ENCODE data around the gene EGFR. TPM values are rescaled to one million over a fixed set of nuclear protein-coding genes. Genes with fewer than 3 reads are reported as not detected.

EGFR gene
- total and polyA plus RNA-seq, 2 donors (not counting 3 experiments of a cell fraction or from before 2014, with no cell fraction given): 1.5 to 4.1 TPM

- Histone ChIP-seq H3K9me3 (replicated peaks; ENCODE audit: control insufficient read depth, insufficient read depth, low read length) (no peaks in the 10 kb centered on the region), H3K9me1 (replicated peaks; ENCODE audit: control insufficient read depth, extremely low read depth, insufficient read depth, low read length) (no peaks in the 10 kb centered on the region), H3K27ac (ENCODE audit: insufficient read depth, low read depth, low read length) (no peak overlapping the region), H4K20me1 (replicated peaks; ENCODE audit: control insufficient read depth, extremely low read depth, insufficient read depth, low read length) (no peaks in the 10 kb centered on the region), H2AFZ (ENCODE audit: low read depth, low read length) (no peak overlapping the region), H3K4me3 (replicated peaks in 1 of 3; ENCODE audit: insufficient read depth in 1 of 3, low read depth in 1 of 3, low read length in 3 of 3) (no peak overlapping the region), H3K79me2 (ENCODE audit: control insufficient read depth, insufficient read depth, low read length) (no peaks in the 10 kb centered on the region), H3K9ac (replicated peaks; ENCODE audit: extremely low read depth, insufficient read depth, low read length) (no peak overlapping the region), H3K27me3 (ENCODE audit: control insufficient read depth in 2 of 2, insufficient read depth in 2 of 2, low read length in 2 of 2) (peaks cover 28 to 45% of the 10 kb centered on the region in 2 experiments), H3K36me3 (ENCODE audit: control insufficient read depth in 2 of 2, extremely low read depth in 1 of 2, insufficient read depth in 2 of 2, low read length in 2 of 2) (no peaks in the 10 kb centered on the region), H3K4me2 (ENCODE audit: insufficient read depth, low read length) (no peak overlapping the region), H3K4me1 (ENCODE audit: control insufficient read depth, extremely low read depth, insufficient read depth, low read length) (peaks cover 9% of the 10 kb centered on the region)
- DNase-seq (ENCODE audit: low read depth, low spot score): no peak
- BruUV-seq (replicated peaks): no TSS peak
- FAIRE-seq: no peak
- no peak for TF ChIP-seq MAX (IDR thresholded peaks at IDR 0.05; ENCODE audit: insufficient read depth, insufficient read length)
- TF ChIP-seq POLR2A (IDR thresholded peaks at IDR 0.05; ENCODE audit: low read depth, low read length): no peak
- TF ChIP-seq CTCF (IDR thresholded peaks at IDR 0.05; ENCODE audit: extremely low read depth in 1 of 2, insufficient read depth in 1 of 2, low read depth in 1 of 2, low read length in 2 of 2): no peak
- no peak for TF ChIP-seq GATA2 (IDR thresholded peaks at IDR 0.05; ENCODE audit: insufficient read depth, insufficient read length, low read depth, low read length)
- dilution Hi-C loops (cut with MboI; ENCODE audit: extremely low pct_ligation_motif_present, low sequenced_read_pairs): loop anchor here (10.0 kb wide), 1 partner anchor 484 kb away; no protein-coding TSS in a partner anchor
- ChIA-PET CTCF (interaction anchor here (1.6 to 2.0 kb wide), 3 partner anchors 12 to 485 kb away, joined by 4 read pairs; no protein-coding TSS in a partner anchor), POLR2A (no interaction called here)
- intact Hi-C loops (cut with micrococcal nuclease): no loop called here
Measured at GRCh38 chr7:55258631-55259030, 239.8 kb downstream of the EGFR start.

DNA sequence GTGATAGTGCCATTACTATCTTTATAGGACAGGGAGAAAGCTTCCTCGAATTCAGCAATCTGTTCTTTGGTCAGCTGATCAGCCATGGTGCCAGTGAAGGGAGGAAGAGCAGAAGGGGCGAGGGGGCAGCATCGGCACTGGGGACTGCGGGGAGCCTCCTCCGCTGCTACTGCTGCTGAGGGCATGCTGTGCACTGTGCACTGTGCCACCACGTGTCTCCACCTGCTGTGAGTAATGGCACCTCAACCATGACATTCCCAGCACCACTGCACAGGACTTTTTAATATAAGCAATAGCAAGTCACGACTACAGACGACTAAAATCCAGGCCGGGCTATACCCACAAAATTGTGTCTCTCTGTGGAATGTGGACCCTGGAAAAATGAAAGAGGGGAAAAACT lies 241.4 kb downstream of the EGFR start:
- DNase-seq (ENCODE audit: low read depth, low spot score) (no peak), FAIRE-seq (no peak)
- BruUV-seq (replicated peaks): no TSS peak
- no peak overlapping the region for H3K4me3 ChIP-seq (replicated peaks in 1 of 3; ENCODE audit: insufficient read depth in 1 of 3, low read depth in 1 of 3, low read length in 3 of 3)
- H3K4me1 ChIP-seq (ENCODE audit: control insufficient read depth, extremely low read depth, insufficient read depth, low read length): peaks cover 2% of the 10 kb centered on the region
- no peaks in the 10 kb centered on the region for H3K36me3 ChIP-seq (ENCODE audit: control insufficient read depth in 2 of 2, extremely low read depth in 1 of 2, insufficient read depth in 2 of 2, low read length in 2 of 2)
- H3K27ac ChIP-seq (ENCODE audit: insufficient read depth, low read depth, low read length): no peak overlapping the region
- POLR2A ChIA-PET: no interaction called here
- H4K20me1 ChIP-seq (replicated peaks; ENCODE audit: control insufficient read depth, extremely low read depth, insufficient read depth, low read length): no peaks in the 10 kb centered on the region
- H3K27me3 ChIP-seq (ENCODE audit: control insufficient read depth in 2 of 2, insufficient read depth in 2 of 2, low read length in 2 of 2): peaks cover 18 to 44% of the 10 kb centered on the region in 2 experiments
- H3K79me2 ChIP-seq (ENCODE audit: control insufficient read depth, insufficient read depth, low read length): no peaks in the 10 kb centered on the region
- CTCF ChIA-PET: no interaction called here
- H3K9me3 ChIP-seq (replicated peaks; ENCODE audit: control insufficient read depth, insufficient read depth, low read length): no peaks in the 10 kb centered on the region
- no peak overlapping the region for H2AFZ ChIP-seq (ENCODE audit: low read depth, low read length)
- intact Hi-C loops (cut with micrococcal nuclease) (no loop called here), dilution Hi-C loops (cut with MboI; ENCODE audit: extremely low pct_ligation_motif_present, low sequenced_read_pairs) (no loop called here)
- H3K9ac ChIP-seq (replicated peaks; ENCODE audit: extremely low read depth, insufficient read depth, low read length): no peak overlapping the region
- no peak for TF ChIP-seq JUN (IDR thresholded peaks at IDR 0.05; ENCODE audit: borderline replicate concordance, insufficient read depth, insufficient read length, low read depth)
- TF ChIP-seq FOS (IDR thresholded peaks at IDR 0.05; ENCODE audit: borderline replicate concordance, insufficient read depth, low read length): no peak
- no peak for TF ChIP-seq MAX (IDR thresholded peaks at IDR 0.05; ENCODE audit: insufficient read depth, insufficient read length)
- no peak for TF ChIP-seq GATA2 (IDR thresholded peaks at IDR 0.05; ENCODE audit: insufficient read depth, insufficient read length, low read depth, low read length)
- TF ChIP-seq POLR2AphosphoS5 (IDR thresholded peaks at IDR 0.05; ENCODE audit: insufficient read depth, low read depth, low read length): no peak
- no peak for TF ChIP-seq CTCF (IDR thresholded peaks at IDR 0.05; ENCODE audit: extremely low read depth in 1 of 2, insufficient read depth in 1 of 2, low read depth in 1 of 2, low read length in 2 of 2)
- TF ChIP-seq POLR2A (IDR thresholded peaks at IDR 0.05; ENCODE audit: low read depth, low read length): no peak
- no peak for TF ChIP-seq MYC (IDR thresholded peaks at IDR 0.05; ENCODE audit: low read depth, low read length)
- no peak overlapping the region for H3K4me2 ChIP-seq (ENCODE audit: insufficient read depth, low read length)
- H3K9me1 ChIP-seq (replicated peaks; ENCODE audit: control insufficient read depth, extremely low read depth, insufficient read depth, low read length): no peaks in the 10 kb centered on the region

Measured in endothelial cell of umbilical vein (primary cell).